SK-N-SH (cell line): ENCODE measurements around the gene SEMA4F.

Source experiments
- CTCF ChIP-seq: fragments of 200-600 bp; sonication (generic); IDR thresholded peaks from 2 replicates; pipeline ENCODE4 v1.6.1; 2017; ENCODE audit warnings: antibody characterized with exemption, mild to moderate bottlenecking, moderate library complexity
- EP300 ChIP-seq, 2 experiments: IDR thresholded peaks; 2 replicates each; pipeline versions ENCODE4 v1.4.0 to v1.6.1; 2012; ENCODE audit warnings: borderline replicate concordance in 1 of 2, low read depth in 1 of 2, low read length in 1 of 2
- MAX ChIP-seq: IDR thresholded peaks from 2 replicates; pipeline ENCODE4 v1.4.0; 2012; ENCODE audit warnings: low read depth
- RFX5 ChIP-seq: IDR thresholded peaks from 2 replicates; pipeline ENCODE4 v1.6.1; 2012; ENCODE audit warnings: mild to moderate bottlenecking, improper control_type of control experiment, low read length
- RXRA ChIP-seq: IDR thresholded peaks from 2 replicates; pipeline ENCODE4 v1.4.0; 2012; ENCODE audit warnings: low read depth, mild to moderate bottlenecking, borderline replicate concordance

DNA sequence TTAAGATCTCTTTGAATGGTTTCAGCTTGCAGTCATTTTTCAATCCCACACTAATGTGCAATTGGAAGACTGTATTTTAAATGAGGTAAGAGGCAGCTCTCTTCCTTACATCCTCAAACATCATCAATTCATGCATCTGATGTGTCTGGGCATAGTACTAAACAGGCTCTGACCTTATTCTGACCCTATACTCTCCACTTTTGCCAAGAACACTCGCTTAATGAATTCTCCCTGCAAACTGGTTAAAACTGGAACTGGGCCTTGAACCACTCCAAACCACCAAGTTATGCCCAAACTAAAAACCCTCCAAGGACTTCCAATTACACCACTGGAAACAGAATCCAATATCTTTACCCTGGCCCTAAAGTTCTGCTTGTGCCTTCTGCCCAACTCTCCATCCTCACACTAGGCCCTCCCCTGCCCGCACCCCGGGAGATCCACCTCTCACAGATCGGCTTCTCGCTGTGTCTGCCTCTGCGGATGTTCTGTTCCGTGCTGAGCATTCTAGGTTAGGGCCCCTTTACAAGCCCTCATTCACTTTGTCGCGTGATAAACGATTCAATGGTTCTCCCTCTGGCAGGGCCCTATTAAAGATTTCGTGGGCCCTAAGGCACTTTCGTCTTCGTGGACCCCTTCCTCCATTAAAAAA, 7.1 kb upstream of the SEMA4F start:
- no peak for TF ChIP-seq CTCF
- no peak for TF ChIP-seq RFX5
- no peak for TF ChIP-seq RXRA
- TF ChIP-seq EP300 (IDR thresholded peaks at IDR 0.05; ENCODE audit: borderline replicate concordance in 1 of 2, low read depth in 1 of 2, low read length in 1 of 2) = no peak
- no peak for TF ChIP-seq MAX
